ENCODE results near the gene CRYL1.

GRCh38 chr13:20573636-20574035, 48.0 kb upstream of the CRYL1 start:
- TF ChIP-seq MAX (IDR thresholded peaks at IDR 0.05): no peak
- TF ChIP-seq CEBPB (IDR thresholded peaks at IDR 0.05): no peak
- no peak for TF ChIP-seq RAD21 (IDR thresholded peaks at IDR 0.05; ENCODE audit: low read depth)
- no peak for TF ChIP-seq EGR1 (IDR thresholded peaks at IDR 0.05)
- no peak for TF ChIP-seq TAF1 (IDR thresholded peaks at IDR 0.05; ENCODE audit: low read depth)
- TF ChIP-seq YY1 (IDR thresholded peaks at IDR 0.05; ENCODE audit: low read depth): no peak
- no peak for TF ChIP-seq EP300 (IDR thresholded peaks at IDR 0.05; ENCODE audit: borderline replicate concordance)
- no peak for TF ChIP-seq REST (IDR thresholded peaks at IDR 0.05; ENCODE audit: low read depth)
- TF ChIP-seq TEAD4 (IDR thresholded peaks at IDR 0.05): no peak
- no peak for TF ChIP-seq NFIC (IDR thresholded peaks at IDR 0.05)
- no peak for TF ChIP-seq CREB1 (IDR thresholded peaks at IDR 0.05; ENCODE audit: low read depth)
- TF ChIP-seq ZBTB7A (IDR thresholded peaks at IDR 0.05; ENCODE audit: low read depth): no peak
- TF ChIP-seq TCF12 (IDR thresholded peaks at IDR 0.05; ENCODE audit: low read depth): no peak
